HEK293 (cell line): ENCODE results near the gene WDR35.

Experiments
- CTCF ChIA-PET: fragments of 350-600 bp; formaldehyde crosslinking; extraction: SDS; loops from one replicate; lab custom pipeline; 2021; ENCODE audit warnings: antibody characterized with exemption; lab: Yijun Ruan, JAX
- POLR2A ChIA-PET: fragments of 300-600 bp; formaldehyde crosslinking; extraction: SDS; loops from one replicate; lab custom pipeline; 2020; ENCODE audit warnings: antibody characterized with exemption, inconsistent platforms; lab: Yijun Ruan, JAX
- H3K27ac ChIP-seq: fragments of 200-500 bp; sonication (Bioruptor generic); 2 replicates; pipeline ENCODE4 v1.5.1; 2014; ENCODE audit warnings: low read depth, low read length, control low read depth, inconsistent platforms; ENCODE audit errors: extremely low read depth
- H3K36me3 ChIP-seq, 2 experiments: fragments of 200-500 bp in 1 of 2; sonication (Bioruptor generic) in 1 of 2; 1 replicate in 1 of 2; 2 replicates in 1 of 2; pipeline ENCODE4 v1.5.1; 2014 to 2017; ENCODE audit warnings: inconsistent platforms in 2 of 2, low read length in 2 of 2; ENCODE audit not compliant: control insufficient read depth in 2 of 2, insufficient read depth in 1 of 2
- H3K4me1 ChIP-seq: fragments of 200-500 bp; sonication (Bioruptor generic); 2 replicates; pipeline ENCODE4 v1.5.1; 2014; ENCODE audit warnings: mild to moderate bottlenecking, low read length, inconsistent platforms; ENCODE audit not compliant: control insufficient read depth, insufficient read depth
- H3K4me3 ChIP-seq: 2 replicates; pipeline ENCODE4 v1.5.1; 2011; ENCODE audit warnings: low read depth, mild to moderate bottlenecking, control low read depth, low read length, moderate library complexity
- H3K9me3 ChIP-seq: fragments of 200-500 bp; sonication (Bioruptor generic); 2 replicates; pipeline ENCODE4 v1.5.1; 2014; ENCODE audit warnings: low read depth, low read length, inconsistent platforms; ENCODE audit not compliant: control insufficient read depth, insufficient read depth
- GLI4 ChIP-seq: fragments of 450-650 bp; formaldehyde crosslinking; IDR thresholded peaks from 2 replicates; pipeline ENCODE4 v1.5.1; 2016; ENCODE audit warnings: missing biosample characterization, missing genetic modification characterization
- GLIS1 ChIP-seq: fragments of 450-650 bp; formaldehyde crosslinking; IDR thresholded peaks from 2 replicates; pipeline ENCODE4 v1.5.1; 2016; ENCODE audit warnings: missing biosample characterization, missing genetic modification characterization
- HOXC10 ChIP-seq: sonication (generic); formaldehyde crosslinking; IDR thresholded peaks from 2 replicates; pipeline ENCODE4 v1.8.1; 2023; ENCODE audit warnings: mild to moderate bottlenecking, missing genetic modification reagents
- IKZF3 ChIP-seq: fragments of 450-650 bp; IDR thresholded peaks from 2 replicates; pipeline ENCODE4 v1.5.0; 2018; ENCODE audit warnings: missing biosample characterization, mild to moderate bottlenecking, missing genetic modification characterization, moderate library complexity
- YY2 ChIP-seq: fragments of 450-650 bp; formaldehyde crosslinking; IDR thresholded peaks from 2 replicates; pipeline ENCODE4 v1.5.1; 2016; ENCODE audit warnings: missing biosample characterization, missing genetic modification characterization
- ZBTB49 ChIP-seq: fragments of 450-650 bp; formaldehyde crosslinking; IDR thresholded peaks from 2 replicates; pipeline ENCODE4 v1.5.1; 2016; ENCODE audit warnings: missing biosample characterization, missing genetic modification characterization, low read depth
- ZBTB8A ChIP-seq: fragments of 450-650 bp; formaldehyde crosslinking; IDR thresholded peaks from 2 replicates; pipeline ENCODE4 v1.5.1; 2016; ENCODE audit warnings: missing biosample characterization, missing genetic modification characterization
- ZEB2 ChIP-seq: fragments of 450-650 bp; formaldehyde crosslinking; IDR thresholded peaks from 2 replicates; pipeline ENCODE4 v1.5.1; 2016; ENCODE audit warnings: missing biosample characterization, missing genetic modification characterization
- ZNF121 ChIP-seq: fragments of 450-650 bp; formaldehyde crosslinking; IDR thresholded peaks from 2 replicates; pipeline ENCODE4 v1.5.1; 2016; ENCODE audit warnings: missing biosample characterization, missing genetic modification characterization
- ZNF146 ChIP-seq: fragments of 450-650 bp; formaldehyde crosslinking; IDR thresholded peaks from 2 replicates; pipeline ENCODE4 v1.5.1; 2016; ENCODE audit warnings: missing biosample characterization, missing genetic modification characterization
- ZNF202 ChIP-seq: fragments of 450-650 bp; formaldehyde crosslinking; IDR thresholded peaks from 2 replicates; pipeline ENCODE4 v1.5.1; 2016; ENCODE audit warnings: missing biosample characterization, missing genetic modification characterization, borderline replicate concordance
- ZNF366 ChIP-seq: fragments of 450-650 bp; formaldehyde crosslinking; conservative IDR thresholded peaks from 2 replicates; pipeline ENCODE4 v1.5.1; 2016; ENCODE audit warnings: missing biosample characterization, missing genetic modification characterization
- ZNF521 ChIP-seq: fragments of 450-650 bp; formaldehyde crosslinking; IDR thresholded peaks from 2 replicates; pipeline ENCODE4 v1.5.1; 2017; ENCODE audit warnings: missing biosample characterization, mild to moderate bottlenecking, missing genetic modification characterization
- ZNF558 ChIP-seq: fragments of 450-650 bp; formaldehyde crosslinking; IDR thresholded peaks from 2 replicates; pipeline ENCODE4 v1.5.1; 2016; ENCODE audit warnings: missing biosample characterization, missing genetic modification characterization
- ZNF561 ChIP-seq: fragments of 450-650 bp; IDR thresholded peaks from 2 replicates; pipeline ENCODE4 v1.5.1; 2018; ENCODE audit warnings: missing biosample characterization, missing genetic modification characterization, borderline replicate concordance
- ZNF600 ChIP-seq: fragments of 450-650 bp; formaldehyde crosslinking; IDR thresholded peaks from 2 replicates; pipeline ENCODE4 v1.5.1; 2016; ENCODE audit warnings: missing biosample characterization, missing genetic modification characterization
- ZNF639 ChIP-seq: fragments of 450-650 bp; formaldehyde crosslinking; IDR thresholded peaks from 2 replicates; pipeline ENCODE4 v1.5.1; 2016; ENCODE audit warnings: missing biosample characterization, missing genetic modification characterization
- ZNF660 ChIP-seq: fragments of 450-650 bp; IDR thresholded peaks from 2 replicates; pipeline ENCODE4 v1.5.1; 2018; ENCODE audit warnings: missing biosample characterization, mild to moderate bottlenecking, missing genetic modification characterization
- ZNF692 ChIP-seq: fragments of 450-650 bp; formaldehyde crosslinking; IDR thresholded peaks from 2 replicates; pipeline ENCODE4 v1.5.1; 2016; ENCODE audit warnings: missing biosample characterization, missing genetic modification characterization
- ZNF768 ChIP-seq: fragments of 450-650 bp; formaldehyde crosslinking; IDR thresholded peaks from 2 replicates; pipeline ENCODE4 v1.5.1; 2018; ENCODE audit warnings: missing biosample characterization, mild to moderate bottlenecking, missing genetic modification characterization
- ZNF792 ChIP-seq: fragments of 450-650 bp; formaldehyde crosslinking; IDR thresholded peaks from 2 replicates; pipeline ENCODE4 v1.5.1; 2016; ENCODE audit warnings: missing biosample characterization, missing genetic modification characterization
- ZNF843 ChIP-seq: fragments of 450-650 bp; formaldehyde crosslinking; IDR thresholded peaks from 2 replicates; pipeline ENCODE4 v1.5.1; 2016; ENCODE audit warnings: missing biosample characterization, missing genetic modification characterization
- ZSCAN5A ChIP-seq: fragments of 450-650 bp; formaldehyde crosslinking; IDR thresholded peaks from 2 replicates; pipeline ENCODE4 v1.5.1; 2016; ENCODE audit warnings: missing biosample characterization, missing genetic modification characterization
- TF ChIP-seq, protein P1 (sequence below): fragments of 450-650 bp; formaldehyde crosslinking; IDR thresholded peaks from 2 replicates; pipeline ENCODE4 v1.5.1; 2016; ENCODE audit warnings: missing biosample characterization, missing genetic modification characterization
- TF ChIP-seq, protein P2 (sequence below): fragments of 450-650 bp; formaldehyde crosslinking; IDR thresholded peaks from 2 replicates; pipeline ENCODE4 v1.5.1; 2016; ENCODE audit warnings: missing biosample characterization, missing genetic modification characterization

Gene WDR35

GRCh38 chr2:19885791-19886190 lies 104.1 kb downstream of the WDR35 start:
- CTCF ChIA-PET, result interaction anchor here (0.6 kb wide), 1 partner anchor 68 kb away, joined by 3 read pairs; no protein-coding TSS in a partner anchor
- Histone ChIP-seq H3K36me3 (no peaks in the 10 kb centered on the region), H3K4me3 (no peak overlapping the region)
- TF ChIP-seq GLIS1 (no peak), ZNF692 (tag by site-specific recombination) (no peak), ZNF639 (tag by site-specific recombination) (no peak), ZNF521 (tag by site-specific recombination) (no peak), ZNF792 (tag by site-specific recombination) (no peak), ZNF202 (tag by site-specific recombination) (no peak), ZBTB49 (tag by site-specific recombination) (no peak), ZNF843 (tag by site-specific recombination) (no peak), ZEB2 (tag by site-specific recombination) (no peak), ZSCAN5A (tag by site-specific recombination) (no peak), ZNF121 (no peak)
- TF ChIP-seq, protein P1, sequence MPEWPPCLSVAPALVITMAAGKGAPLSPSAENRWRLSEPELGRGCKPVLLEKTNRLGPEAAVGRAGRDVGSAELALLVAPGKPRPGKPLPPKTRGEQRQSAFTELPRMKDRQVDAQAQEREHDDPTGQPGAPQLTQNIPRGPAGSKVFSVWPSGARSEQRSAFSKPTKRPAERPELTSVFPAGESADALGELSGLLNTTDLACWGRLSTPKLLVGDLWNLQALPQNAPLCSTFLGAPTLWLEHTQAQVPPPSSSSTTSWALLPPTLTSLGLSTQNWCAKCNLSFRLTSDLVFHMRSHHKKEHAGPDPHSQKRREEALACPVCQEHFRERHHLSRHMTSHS (tag by site-specific recombination), result no peak
- TF ChIP-seq, all 188 proteins: peak for 0
- H3K9me3 ChIP-seq, result no peaks in the 10 kb centered on the region
- no peaks in the 10 kb centered on the region for H3K4me1 ChIP-seq
- POLR2A ChIA-PET, result no interaction called here
- no peak overlapping the region for H3K27ac ChIP-seq

GRCh38 chr2:19883971-19884720 lies 105.8 kb downstream of the WDR35 start:
- TF ChIP-seq GLI4 (no peak), ZBTB8A (tag by site-specific recombination) (no peak), ZNF600 (no peak), IKZF3 (tag by site-specific recombination) (no peak), HOXC10 (CRISPR knock-in tag) (no peak), ZNF660 (tag by site-specific recombination) (no peak), ZNF366 (tag by site-specific recombination) (no peak), ZNF558 (tag by site-specific recombination) (no peak), ZNF146 (tag by site-specific recombination) (no peak), YY2 (tag by site-specific recombination) (no peak), ZNF768 (no peak), ZNF561 (no peak)
- TF ChIP-seq, protein P2, sequence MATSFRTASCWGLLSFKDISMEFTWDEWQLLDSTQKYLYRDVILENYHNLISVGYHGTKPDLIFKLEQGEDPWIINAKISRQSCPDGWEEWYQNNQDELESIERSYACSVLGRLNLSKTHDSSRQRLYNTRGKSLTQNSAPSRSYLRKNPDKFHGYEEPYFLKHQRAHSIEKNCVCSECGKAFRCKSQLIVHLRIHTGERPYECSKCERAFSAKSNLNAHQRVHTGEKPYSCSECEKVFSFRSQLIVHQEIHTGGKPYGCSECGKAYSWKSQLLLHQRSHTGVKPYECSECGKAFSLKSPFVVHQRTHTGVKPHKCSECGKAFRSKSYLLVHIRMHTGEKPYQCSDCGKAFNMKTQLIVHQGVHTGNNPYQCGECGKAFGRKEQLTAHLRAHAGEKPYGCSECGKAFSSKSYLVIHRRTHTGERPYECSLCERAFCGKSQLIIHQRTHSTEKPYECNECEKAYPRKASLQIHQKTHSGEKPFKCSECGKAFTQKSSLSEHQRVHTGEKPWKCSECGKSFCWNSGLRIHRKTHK (tag by site-specific recombination), result no peak
- TF ChIP-seq, all 188 proteins: peak for 0
- no peak overlapping the region for H3K27ac ChIP-seq
- no peaks in the 10 kb centered on the region for H3K4me1 ChIP-seq
- H3K36me3 ChIP-seq, result no peaks in the 10 kb centered on the region
- H3K9me3 ChIP-seq, result no peaks in the 10 kb centered on the region
- ChIA-PET CTCF (interaction anchor here (0.6 kb wide), 1 partner anchor 40 kb away, joined by 3 read pairs; no protein-coding TSS in a partner anchor), POLR2A (no interaction called here)
- no peak overlapping the region for H3K4me3 ChIP-seq
